NCI-H1048 (cell line): ENCODE data around the gene ZNF329.
"Not testable (repeated sequence)": the region's sequence is repeated elsewhere in the genome, so short reads cannot be mapped to it uniquely, and the experiment has no call there.

Experiments
- DNase-seq: peaks from one replicate; lab custom pipeline; 2025; lab: John Stamatoyannopoulos, UW

The ZNF329 gene

DNA sequence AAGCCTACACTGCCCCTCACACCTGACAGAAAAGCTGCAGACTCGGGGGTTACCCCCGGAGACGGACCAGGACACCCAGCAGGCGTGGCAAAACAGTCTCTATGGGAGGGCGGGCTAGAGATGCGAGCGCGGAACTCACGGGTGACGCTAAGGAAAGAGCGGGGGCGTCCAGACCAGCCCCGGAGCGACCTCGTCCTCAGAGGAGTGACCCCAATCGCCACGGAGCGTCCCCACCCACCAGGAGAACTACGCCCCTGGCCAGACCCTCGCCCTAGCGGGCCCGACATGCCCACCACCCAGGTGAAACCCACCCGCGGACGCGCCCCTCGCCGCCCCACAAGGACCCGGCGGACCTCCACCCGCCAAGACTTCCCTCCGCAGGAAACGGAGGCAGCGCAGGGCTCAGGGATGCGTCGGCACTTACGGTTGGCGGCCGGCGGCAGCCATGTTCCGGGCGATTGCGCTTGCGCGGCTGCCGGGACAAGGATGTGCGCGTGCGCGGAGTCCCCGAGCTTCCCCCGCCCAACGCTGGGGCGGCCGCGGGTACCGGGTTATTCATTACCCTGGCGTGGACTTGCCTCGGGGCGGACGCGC is at the start of gene ZNF329:
TSS of gene ZNF329 (minus strand) at position 462 of the 594 bp plus-strand sequence. CDS start 21,286 bp downstream, outside the sequence.
- DNase-seq, result peak; percentile 58

DNA sequence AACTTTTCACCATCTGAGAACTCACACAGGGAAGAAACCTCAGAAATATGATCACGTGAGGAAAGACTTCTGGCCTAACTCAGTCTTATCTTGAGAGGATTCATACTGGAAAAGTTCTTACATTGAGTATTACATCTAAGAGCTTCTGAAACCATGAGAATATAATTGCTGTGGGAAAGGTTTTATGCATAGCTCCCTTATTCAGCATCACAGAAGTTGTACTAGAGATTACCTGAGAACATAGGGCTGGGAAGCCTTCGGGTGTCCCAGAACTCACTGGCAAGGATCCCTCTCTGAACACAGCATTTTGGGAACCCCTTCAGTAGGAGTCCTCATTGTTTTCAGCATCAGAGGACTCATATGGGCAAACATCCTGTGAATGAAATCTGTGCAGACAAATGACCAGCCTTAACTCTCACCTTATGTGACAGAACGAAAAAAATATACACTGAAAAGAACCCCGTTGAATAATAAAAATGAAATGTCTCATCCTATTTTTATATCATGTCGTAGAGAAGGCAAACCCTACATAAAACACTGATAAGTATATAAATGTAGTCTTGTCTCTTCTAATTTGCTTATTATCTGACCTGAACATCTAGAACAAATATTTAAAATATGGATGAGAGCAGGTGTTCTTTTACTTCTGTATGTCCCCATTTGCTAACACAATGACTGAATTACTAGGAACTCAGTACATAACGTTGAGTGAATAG is 46.5 kb upstream of the ZNF329 start:
- DNase-seq, result no peak

DNA sequence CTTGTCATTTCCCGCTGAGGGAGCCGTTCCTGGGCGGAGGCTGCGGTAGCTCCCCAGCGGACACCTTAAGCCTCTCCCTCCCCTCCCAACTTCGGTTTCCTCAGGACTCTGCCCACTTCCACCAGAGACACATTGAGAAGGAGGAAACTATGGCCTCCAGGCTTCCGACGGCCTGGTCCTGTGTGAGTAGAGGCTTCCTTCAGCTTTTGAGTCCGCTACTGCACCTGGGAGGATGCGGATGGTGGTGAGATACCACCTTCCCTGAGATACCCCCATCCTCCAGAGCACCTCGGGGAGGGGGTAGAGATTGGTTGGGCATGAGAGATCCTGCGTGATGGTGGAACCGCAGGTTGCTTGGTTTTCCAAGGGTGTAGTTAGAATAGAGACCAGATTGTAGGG is 33.2 kb upstream of the ZNF329 start:
- no peak for DNase-seq

DNA sequence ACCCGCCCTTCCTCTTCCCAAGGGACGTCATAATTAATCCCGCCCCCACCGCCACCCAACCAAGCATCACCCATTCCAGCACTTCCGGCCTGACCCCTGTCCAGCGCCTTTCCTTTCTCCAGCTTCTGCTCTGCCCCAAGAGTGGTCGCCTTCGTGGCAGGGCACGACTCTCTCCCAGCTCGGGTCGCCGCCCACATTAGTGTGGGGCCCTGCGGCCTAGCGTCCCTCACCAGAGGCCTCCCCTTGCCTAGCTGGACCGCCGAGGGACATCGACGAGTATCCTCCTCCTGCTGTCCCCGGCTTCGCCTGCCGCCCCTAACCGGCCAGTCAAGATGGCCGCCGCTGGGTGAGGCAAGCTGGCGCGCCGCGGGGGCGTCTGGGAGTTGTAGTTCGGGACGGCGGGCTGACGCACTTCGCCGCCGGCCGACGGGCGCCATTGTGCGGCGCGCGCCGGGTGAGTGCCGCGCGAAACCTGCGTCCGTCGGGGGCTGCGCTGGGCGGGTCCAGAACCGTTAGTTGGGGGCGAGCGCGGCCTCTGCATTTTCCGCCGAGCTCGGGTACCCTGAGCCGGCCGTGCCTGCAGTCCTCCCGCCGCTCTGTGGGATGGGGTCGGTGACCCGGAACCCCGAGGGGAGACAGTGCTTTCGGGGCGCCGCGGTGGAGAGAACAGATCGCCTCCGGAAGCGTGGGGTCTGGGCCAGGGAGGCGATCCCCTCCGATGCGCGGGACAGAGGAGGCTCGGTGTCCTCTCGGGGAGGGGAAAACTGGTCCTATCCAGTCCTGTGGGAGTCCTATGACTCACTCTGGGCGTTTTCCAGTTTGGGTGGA is 32.6 kb upstream of the ZNF329 start, which contains the start of gene ZNF274:
TSS of gene ZNF274 (plus strand) at position 73 of the 828 bp plus-strand sequence. CDS start 905 bp downstream, outside the sequence.
- peak; percentile 42 for DNase-seq

DNA sequence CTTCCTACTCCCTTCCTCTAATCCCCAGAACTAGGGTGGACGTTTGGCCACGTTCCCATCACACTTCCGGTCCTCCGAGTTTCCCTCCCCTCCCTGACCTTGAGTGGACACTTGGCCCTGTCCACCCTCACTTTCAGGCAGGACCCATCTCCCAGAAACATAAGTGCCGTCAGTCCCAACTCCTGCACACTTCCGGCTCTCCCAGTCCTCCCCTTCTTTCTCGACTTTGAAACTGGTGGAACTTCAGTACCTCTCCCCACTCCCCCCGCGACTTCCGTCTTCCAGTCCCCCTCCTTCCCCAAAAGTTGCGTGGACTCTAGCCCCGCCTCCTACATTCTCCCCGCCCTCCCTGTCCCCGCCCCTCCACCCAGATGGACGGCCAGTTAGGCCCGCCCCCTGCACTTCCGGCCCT is 32.0 kb upstream of the ZNF329 start:
- no peak for DNase-seq

DNA sequence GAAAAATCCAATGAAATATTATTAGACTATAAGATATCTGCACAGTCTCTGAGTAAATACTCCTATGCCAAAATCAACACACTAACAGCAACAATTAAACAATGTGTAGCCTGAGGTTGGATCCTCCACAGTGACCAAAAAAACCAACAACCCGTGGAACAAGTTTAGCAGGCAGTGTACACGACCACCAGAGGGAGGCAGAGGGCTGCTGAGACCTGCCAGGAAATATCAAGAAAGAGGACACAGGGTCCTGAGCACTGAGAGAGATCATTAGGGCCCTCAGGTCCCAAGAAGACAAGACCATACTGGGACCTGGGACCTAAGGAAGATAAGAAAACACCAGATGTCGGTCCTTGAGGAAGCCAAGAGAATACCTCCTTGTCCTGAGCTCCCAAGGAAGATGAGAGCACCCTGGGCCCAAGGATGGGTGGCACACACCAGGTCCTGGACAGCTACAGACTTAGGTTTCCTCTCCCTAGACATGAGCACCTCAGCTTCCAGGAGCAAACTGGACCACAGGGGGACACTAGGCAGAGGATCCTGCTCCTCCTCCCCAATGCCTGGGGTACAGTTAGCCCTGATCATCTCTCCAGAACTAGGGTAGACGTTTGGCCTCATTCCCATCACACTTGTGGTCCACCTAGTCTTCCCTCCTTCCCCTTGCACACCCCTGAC is 31.4 kb upstream of the ZNF329 start:
- peak; percentile 44 for DNase-seq

DNA sequence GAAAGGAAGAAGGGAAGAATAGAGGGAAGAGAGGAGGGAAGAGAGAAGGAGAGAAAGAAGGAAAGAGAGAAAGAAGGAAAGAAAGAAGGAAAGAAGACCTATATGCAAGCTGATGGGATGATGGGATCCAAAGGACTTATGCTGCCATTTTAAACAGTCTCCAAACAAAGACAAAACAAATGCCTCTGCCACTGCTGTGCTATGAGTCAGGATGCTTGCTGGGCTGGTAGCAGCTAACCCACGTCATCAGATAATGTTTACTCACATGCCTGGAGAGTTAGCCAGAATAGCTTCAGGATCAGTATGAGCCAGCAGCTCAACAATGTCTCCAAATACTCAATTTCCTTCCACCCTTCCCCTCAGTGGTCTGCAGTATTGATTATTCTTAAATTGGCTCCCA is 20.3 kb upstream of the ZNF329 start:
- no peak for DNase-seq

DNA sequence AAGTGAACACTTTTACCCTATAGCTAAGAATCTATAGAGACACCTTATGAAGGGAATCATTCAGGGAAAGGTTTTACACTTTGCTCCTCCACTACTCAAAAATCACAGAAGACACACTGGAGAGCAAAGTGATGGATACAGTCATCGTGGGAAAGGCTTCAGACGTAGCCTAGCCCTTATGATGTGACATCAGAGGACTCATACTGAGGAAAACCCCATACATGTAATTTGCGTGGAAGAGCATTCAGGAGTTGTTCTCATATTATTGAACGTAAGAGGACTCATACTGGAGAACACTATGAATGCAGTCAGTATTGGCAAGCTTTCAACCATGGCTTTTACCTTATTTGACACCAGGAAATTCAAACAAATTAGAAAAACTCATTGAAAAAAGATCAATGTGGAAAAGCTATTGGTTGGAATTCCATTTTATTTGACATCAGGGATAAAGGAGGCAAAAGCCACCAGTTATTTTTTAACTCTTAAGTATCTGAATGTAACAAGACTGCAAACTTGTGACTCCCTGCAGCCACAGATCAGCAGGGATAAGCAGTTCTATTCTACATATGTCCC is 16.2 kb upstream of the ZNF329 start:
- DNase-seq, result no peak

DNA sequence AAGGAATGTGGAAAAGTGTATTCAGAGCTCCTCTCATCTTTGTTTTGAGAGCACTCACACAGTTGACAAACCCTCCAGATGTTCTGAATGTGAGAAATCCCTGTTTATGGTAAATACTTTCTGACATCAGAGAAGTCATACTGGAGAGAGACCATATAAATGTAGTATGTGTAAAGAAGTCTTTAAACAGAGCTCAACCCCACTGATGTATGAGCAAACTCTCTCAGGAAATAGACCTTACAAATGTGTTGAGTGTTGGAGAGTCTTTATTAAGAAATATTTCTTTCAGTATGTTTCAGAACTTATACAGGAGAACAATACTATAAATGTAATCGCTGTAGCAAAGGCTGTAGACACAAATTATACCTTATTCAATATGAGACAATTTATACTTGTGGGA is 15.7 kb upstream of the ZNF329 start:
- DNase-seq, result no peak

DNA sequence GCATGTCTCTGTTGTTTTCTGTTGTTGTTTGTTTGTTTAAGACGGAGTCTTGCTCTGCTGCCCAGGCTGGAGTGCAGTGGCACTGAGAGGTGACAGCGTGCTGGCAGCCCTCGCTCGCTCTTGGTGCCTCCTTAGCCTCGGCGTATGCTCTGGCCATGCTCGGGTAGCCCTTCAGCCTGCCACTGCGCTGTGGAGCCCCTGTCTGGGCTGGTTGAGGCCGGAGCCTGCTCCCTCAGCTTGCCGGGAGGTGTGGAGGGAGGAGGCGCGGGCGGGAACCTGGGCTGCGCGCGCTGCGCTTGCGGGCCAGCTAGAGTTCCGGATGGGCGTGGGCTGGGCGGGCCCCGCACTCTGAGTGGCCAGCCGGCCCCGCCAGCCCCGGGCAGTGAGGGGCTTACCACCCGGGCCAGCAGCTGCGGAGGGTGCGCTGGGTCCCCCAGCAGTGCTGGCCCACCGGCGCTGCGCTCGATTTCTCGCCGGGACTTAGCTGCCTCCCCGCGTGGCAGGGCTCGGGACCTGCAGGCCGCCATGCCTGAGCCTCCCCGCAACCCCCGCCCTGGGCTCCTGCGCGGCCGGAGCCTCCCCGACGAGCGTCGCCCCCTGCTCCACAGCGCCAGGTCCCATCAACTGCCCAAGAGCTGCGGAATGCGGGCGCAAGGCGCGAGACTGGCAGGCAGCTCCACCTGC is 6.6 kb upstream of the ZNF329 start:
- DNase-seq, result no peak

DNA sequence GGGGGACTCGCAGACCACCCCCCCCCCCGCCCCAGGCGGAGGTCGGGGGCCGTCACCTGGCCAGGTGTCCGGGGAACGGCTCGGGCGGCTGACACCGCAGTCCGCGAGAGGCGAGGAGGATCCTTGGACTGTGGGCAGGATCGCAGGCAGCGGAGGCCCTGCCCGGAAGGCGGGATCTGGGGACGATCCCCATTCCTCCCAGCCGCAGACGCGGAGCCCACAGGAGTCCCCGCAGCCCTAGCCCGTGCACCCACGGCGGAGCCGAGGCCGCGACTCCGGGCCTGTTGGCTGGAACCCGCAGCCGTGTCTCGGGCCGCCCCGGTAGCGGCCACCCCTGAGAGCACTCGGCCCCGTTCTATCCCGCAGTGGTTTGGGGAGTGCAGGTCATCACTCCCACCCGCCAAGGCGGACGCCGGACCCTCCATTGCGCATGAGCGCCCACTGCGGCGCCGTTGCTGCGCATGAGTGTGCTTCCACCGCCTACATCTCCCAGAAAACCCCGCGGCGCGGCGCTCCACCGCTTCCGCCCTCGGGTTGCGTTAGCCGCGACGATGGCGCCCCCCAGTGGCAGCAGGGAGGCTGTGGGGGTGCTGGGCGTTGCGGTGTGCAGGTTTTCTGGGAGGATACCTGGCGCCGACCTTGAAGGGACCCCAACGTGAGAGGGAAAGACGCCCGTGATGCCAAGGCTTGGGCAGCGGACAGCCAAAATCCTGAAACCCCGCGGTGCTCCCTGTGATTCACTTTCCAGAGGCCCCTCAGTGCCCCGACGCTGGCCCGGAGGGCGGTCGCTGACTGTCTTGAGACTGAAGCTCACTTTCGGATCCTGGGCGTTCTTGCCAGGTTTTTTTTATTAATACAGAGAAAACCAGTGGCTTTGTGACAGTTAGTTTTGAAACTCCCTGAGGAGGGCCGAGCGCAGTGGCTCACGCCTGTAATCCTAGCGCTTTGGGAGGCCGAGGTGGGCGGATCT is 4.4 kb upstream of the ZNF329 start:
- peak; percentile 82 for DNase-seq

DNA sequence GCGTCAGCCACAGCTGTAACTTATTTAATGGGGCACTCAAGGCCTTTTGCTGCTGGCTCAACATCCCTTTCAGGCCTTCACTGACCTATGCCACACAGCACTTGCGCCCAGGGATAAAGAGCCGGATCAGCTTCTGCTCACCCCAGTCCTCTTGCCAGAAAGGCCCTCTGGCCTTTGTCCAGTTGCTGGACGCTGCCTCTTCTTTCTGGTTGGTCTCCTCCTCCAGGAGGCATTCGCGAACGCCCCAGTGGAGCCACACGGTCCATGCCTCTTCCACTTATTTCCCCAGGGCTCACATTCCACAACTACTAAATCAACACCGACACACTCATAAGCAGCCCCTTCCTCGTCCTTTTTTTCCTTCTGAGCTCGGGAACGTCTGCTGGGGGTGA is 3.7 kb upstream of the ZNF329 start:
- no peak for DNase-seq

DNA sequence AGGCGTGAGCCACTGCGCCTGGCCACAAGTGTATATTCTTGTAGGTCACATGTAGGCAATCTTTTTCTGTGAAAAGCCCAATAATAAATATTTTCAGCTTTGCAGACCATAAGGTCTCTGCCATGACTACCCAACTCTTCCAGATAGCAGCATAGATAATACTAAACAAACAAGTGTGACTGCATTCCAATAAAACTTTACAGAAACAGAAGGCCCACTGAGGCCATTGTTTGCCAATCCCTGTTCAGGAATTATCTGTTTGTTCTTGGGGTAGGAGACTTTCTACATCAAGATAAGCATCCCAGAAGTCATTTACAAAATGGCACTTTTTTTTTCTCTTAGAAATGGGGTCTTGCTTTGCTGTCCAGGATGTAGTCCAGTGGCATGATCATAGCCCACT is 2.8 kb upstream of the ZNF329 start:
- no peak for DNase-seq

DNA sequence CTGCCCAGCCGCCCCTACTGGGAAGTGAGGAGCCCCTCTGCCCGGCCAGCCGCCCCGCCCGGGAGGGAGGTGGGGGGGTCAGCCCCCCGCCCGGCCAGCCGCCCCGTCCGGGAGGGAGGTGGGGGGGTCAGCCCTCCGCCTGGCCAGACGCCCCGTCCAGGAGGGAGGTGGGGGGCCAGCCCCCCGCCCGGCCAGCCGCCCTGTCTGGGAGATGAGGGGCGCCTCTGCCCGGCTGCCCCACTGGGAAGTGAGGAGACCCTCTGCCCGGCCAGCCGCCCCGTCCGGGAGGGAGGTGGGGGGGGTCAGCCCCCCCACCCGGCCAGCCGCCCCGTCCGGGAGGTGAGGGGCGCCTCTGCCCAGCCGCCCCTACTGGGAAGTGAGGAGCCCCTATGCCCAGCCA is 3.1 kb downstream of the ZNF329 start:
- DNase-seq, result not testable (repeated sequence)

DNA sequence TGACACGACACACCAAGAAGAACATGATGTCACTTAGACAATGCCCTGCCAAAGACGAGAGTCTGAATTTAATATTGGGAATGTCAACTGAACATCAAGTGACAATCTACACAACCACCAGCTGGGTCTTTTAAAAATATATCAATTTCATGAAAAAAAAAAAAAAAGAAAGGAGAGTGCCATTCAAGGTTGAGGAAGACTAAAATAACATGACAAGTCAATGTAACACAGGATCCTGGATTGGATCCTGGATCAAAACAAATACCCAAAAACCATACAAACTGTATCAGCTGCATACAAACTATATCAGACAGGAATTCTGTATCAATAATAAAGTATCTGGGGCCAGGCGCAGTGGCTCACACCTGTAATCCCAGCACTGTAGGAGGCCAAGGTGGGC is 4.7 kb downstream of the ZNF329 start:
- no peak for DNase-seq

DNA sequence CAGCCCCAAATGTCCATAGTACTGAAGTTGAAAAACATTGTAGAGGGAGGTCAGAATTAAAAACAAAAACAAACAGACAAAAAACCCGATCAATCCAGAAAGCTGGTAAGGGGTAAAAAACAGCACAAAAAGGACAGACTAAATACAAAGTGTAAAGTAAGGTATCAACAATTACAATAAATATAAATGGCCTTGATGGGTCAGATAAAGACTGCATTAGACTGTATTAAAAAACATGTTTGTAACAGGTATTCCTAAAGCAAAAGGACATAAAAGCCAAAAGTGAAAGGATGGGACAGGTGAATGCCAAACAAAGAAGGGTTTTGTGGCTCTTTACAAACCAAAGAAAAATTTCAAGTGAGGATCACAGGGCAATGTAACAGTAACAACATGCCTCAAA is 16.3 kb downstream of the ZNF329 start:
- no peak for DNase-seq

DNA sequence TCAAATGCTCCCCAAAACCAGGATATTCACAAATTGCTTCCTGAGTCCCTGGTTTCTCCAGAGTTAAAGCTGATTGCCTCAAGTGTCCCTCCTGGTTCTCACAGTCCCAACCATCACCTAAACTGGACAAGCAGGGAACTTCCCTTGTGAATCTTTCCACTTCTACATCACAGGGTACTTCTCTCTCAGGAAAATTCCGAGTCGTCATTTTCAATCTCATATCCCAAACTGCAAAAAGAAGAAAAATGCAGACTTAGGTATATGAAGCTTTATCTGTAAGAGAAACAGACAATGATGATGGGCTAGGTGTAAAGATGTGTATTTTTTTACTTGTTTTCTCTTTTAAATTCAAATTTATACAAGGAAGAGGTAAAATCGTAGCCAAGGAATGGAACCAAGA is 21.3 kb downstream of the ZNF329 start:
- DNase-seq, result no peak

DNA sequence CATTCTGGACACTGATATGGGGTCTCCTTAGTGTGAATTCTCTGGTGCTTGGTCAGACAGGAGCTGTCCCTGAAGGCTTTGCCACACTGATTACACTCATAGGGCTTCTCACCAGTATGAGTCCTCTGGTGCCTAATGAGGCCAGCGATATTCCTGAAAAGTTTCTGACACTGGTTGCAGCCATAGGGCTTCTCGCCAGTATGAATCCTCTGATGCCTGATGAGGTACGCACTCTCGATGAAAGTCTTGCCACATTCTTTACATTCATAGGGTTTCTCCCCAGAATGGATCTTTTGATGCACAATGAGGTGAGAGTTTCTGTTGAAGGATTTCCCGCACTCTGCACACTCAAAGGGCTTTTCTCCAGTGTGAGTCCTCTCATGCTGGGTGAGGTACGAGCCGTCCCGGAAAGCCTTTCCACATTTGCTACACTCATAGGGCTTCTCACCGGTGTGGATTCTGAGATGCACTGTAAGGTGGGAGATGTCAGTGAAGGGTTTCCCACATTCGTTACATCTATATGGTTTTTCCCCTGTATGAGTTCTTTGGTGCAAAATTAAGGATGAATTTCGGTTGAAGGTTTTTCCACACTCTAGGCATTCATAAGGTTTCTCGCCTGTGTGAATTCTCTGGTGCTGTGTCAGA is 22.4 kb downstream of the ZNF329 start:
- no peak for DNase-seq

DNA sequence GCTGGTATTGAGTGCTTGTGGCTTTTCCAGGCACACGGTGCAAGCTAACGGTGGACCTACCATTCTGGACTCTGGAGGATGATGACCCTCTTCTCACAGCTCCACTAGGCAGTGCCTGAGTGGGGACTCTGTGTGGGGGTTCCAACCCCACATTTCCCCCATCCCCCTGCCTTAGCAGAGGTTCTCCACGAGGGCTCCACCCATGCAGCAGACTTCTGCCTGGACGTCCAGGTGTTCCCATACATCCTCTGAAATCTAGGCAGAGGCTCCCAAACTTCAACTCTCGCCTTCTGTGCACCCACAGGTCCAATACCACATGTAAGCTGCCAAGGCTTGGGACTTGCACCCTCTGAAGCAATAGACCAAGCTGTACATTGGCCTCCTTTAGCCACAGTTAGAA is 27.2 kb downstream of the ZNF329 start:
- DNase-seq, result no peak
